Tibial nerve (tissue), 4 donors: ENCODE data around the gene GID4.

Experiments
- EP300 ChIP-seq, 2 donors: sonication (generic); formaldehyde crosslinking; IDR thresholded peaks; one replicate each; pipeline ENCODE4 v1.6.1; 2017; ENCODE audit warnings: antibody characterized with exemption in 2 of 2, mild to moderate bottlenecking in 1 of 2
- POLR2A ChIP-seq, 2 donors: fragments of 450-650 bp; IDR thresholded peaks; one replicate each; pipeline ENCODE4 v1.6.1; 2017; ENCODE audit warnings: antibody characterized with exemption in 2 of 2, mild to moderate bottlenecking in 2 of 2, moderate library complexity in 2 of 2
- TF ChIP-seq, protein P1 (sequence below), 5 experiments: fragments of 200-600 bp in 3 of 5; fragments of 450-650 bp in 2 of 5; sonication (generic) in 3 of 5; IDR thresholded peaks; one replicate each; pipeline ENCODE4 v1.5.1; 2016 to 2019; ENCODE audit warnings: antibody characterized with exemption in 5 of 5, mild to moderate bottlenecking in 3 of 5, moderate library complexity in 2 of 5

- TF ChIP-seq, protein P1, sequence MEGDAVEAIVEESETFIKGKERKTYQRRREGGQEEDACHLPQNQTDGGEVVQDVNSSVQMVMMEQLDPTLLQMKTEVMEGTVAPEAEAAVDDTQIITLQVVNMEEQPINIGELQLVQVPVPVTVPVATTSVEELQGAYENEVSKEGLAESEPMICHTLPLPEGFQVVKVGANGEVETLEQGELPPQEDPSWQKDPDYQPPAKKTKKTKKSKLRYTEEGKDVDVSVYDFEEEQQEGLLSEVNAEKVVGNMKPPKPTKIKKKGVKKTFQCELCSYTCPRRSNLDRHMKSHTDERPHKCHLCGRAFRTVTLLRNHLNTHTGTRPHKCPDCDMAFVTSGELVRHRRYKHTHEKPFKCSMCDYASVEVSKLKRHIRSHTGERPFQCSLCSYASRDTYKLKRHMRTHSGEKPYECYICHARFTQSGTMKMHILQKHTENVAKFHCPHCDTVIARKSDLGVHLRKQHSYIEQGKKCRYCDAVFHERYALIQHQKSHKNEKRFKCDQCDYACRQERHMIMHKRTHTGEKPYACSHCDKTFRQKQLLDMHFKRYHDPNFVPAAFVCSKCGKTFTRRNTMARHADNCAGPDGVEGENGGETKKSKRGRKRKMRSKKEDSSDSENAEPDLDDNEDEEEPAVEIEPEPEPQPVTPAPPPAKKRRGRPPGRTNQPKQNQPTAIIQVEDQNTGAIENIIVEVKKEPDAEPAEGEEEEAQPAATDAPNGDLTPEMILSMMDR (IDR thresholded peaks at IDR 0.05), result no peak
- TF ChIP-seq EP300 (IDR thresholded peaks at IDR 0.05) (no peak), POLR2A (IDR thresholded peaks at IDR 0.05) (no peak)
Measured at GRCh38 chr17:18025241-18025944, 13.8 kb upstream of the GID4 start.
